ENCODE measurements around the gene ZNF619. TPM values are rescaled to one million over a fixed set of nuclear protein-coding genes. Genes with fewer than 3 reads are reported as not detected.
"Not testable (repeated sequence)": the region's sequence is repeated elsewhere in the genome, so short reads cannot be mapped to it uniquely, and the experiment has no call there.

Gene ZNF619
- total RNA-seq, 4 donors from 2014 or later: 2.9 to 7.3 (median 4.0) TPM

DNA sequence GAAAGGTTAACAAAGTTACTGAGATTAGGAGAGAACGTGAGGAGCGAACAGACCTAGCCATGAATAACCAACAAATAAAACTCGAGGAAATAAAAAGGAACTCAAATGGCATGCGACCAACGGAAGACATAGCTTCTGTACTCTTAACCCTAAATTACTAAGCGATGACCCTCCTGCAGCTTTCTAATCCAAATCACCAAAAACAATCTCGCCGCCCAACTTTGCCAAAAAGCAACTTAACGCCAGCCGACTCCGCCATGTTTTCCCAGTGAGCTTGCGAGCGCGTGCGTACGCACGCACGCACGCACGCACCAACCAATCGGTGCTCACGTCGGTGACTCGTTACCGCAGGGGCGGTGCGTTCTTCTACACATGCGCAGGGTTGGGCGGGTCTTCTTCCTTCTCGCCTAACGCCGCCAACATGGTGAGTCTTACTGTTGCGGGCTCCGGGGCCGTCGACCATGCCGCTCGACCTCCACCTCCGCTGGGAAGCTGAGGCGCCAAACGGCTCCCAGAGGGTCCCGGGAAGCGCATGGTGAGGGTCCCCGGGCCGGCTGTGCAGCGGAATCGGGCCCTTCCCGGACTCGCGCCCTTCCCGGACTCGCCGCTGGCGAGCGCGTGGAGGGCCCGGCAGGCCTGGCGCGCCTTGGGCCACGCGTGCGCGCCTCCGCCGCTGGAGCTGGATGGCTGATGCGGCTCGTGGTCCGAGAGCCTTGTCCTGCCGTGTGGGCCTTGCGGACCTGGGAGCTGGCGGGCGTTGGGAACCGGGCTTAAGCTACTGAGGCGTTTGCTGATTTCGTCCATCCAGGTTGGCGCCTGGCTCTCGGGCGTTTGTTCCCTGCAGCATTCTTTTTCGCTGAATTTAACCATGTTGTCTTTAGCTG is 19.7 kb upstream of the ZNF619 start, which contains the start of gene RPL14:
Gene RPL14 (plus strand): TSS at position 400 of the 884 bp plus-strand sequence. CDS start 133 bp downstream, at position 533.
- TF ChIP-seq, protein P1, sequence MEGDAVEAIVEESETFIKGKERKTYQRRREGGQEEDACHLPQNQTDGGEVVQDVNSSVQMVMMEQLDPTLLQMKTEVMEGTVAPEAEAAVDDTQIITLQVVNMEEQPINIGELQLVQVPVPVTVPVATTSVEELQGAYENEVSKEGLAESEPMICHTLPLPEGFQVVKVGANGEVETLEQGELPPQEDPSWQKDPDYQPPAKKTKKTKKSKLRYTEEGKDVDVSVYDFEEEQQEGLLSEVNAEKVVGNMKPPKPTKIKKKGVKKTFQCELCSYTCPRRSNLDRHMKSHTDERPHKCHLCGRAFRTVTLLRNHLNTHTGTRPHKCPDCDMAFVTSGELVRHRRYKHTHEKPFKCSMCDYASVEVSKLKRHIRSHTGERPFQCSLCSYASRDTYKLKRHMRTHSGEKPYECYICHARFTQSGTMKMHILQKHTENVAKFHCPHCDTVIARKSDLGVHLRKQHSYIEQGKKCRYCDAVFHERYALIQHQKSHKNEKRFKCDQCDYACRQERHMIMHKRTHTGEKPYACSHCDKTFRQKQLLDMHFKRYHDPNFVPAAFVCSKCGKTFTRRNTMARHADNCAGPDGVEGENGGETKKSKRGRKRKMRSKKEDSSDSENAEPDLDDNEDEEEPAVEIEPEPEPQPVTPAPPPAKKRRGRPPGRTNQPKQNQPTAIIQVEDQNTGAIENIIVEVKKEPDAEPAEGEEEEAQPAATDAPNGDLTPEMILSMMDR (IDR thresholded peaks at IDR 0.05): no peak
- ATAC-seq (ENCODE audit: low FRiP score): peak; percentile 88
- peak; percentile 89 for DNase-seq (ENCODE audit: low spot score)

DNA sequence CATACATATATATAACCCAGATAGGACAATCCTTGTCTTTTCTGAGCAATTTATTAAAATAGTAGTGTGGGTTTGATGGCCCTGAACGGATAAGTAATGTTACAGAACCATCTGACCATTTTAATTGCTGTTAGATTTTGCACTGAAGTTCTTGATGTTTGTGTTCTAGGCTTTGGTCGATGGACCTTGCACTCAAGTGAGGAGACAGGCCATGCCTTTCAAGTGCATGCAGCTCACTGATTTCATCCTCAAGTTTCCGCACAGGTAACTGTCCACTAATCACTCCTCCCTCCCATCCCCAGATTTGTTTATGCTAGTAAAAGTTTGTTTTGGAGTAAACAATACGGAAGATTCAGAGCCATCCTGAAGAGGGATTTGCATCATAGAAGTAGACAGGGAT is 18.4 kb upstream of the ZNF619 start:
- ATAC-seq (ENCODE audit: low FRiP score) (no peak), DNase-seq (ENCODE audit: low spot score) (no peak)
- TF ChIP-seq, protein P1 (IDR thresholded peaks at IDR 0.05): no peak

DNA sequence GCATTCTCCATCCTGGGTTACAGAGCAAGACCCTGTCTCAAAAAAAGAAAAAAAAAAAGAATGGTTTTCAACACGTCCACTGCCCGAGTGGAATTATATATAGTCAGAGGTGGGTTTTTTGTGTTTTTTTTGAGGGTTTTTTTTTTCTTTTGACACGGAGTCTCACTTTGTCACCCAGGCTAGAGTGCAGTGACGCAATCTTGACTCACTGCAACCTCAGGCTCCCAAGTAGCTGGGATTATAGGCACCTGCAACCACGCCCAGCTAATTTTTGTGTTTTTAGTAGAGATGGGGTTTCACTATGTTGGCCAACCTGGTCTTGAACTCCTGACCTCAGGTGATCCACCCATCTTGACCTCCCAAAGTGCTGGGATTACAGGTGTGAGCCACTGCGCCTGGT is 16.4 kb upstream of the ZNF619 start:
- DNase-seq (ENCODE audit: low spot score); ATAC-seq (ENCODE audit: low FRiP score): not testable (repeated sequence)

DNA sequence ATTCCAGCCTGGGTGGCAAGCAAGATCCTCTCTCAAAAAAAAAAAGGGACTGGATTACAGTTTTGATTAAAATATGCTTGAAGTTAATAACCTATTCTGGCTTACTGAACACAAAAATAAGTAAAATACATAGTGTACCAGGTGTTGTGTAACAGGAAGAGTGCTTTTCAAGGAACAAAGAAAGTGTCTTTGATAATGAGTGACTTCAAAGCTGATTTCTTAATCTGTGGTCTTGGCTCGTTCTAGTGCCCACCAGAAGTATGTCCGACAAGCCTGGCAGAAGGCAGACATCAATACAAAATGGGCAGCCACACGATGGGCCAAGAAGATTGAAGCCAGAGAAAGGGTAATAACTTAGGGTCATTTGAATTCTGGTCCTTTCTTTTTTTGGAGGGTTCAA is 15.8 kb upstream of the ZNF619 start:
- TF ChIP-seq, protein P1 (IDR thresholded peaks at IDR 0.05): no peak
- ATAC-seq (ENCODE audit: low FRiP score) (no peak), DNase-seq (ENCODE audit: low spot score) (no peak)

DNA sequence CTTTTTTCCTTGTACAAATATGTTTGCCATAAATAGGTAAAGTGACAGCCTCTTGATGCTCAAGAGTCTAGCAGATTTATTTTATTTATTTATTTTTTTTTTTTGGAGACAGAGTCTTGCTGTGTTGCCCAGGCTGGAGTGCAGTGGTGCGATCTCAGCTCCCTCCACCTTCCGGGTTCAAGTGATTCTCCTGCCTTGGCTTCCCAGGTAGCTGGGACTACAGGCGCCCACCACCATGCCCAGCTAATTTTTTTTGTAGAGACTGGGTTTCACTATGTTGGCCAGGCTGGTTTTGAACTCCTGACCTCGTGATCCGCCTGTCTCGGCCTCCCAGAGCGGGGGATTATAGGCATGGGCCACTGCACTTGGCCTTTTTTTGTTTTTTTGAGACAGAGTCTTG is 14.1 kb upstream of the ZNF619 start:
- ATAC-seq (ENCODE audit: low FRiP score); DNase-seq (ENCODE audit: low spot score): not testable (repeated sequence)

DNA sequence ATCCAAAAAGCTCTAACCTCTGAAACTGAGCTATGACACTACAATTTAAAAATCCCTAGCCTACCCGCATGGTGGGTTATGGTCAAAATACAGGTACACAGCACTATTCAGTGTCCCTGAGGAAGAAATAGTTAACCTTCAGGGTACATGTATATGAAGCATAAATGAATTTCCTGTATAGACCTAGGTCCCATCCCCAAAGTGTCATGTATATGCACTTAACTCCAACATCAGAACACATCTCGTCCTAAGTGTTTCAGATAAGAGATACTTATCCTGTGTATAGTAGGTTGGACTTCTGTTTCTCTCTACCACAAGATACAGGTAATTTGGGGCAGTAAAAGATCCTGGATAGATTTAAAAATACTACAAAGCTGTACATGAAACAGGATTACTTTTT is 13.3 kb upstream of the ZNF619 start:
- no peak for DNase-seq (ENCODE audit: low spot score)
- no peak for ATAC-seq (ENCODE audit: low FRiP score)
- TF ChIP-seq, protein P1 (IDR thresholded peaks at IDR 0.05): no peak

DNA sequence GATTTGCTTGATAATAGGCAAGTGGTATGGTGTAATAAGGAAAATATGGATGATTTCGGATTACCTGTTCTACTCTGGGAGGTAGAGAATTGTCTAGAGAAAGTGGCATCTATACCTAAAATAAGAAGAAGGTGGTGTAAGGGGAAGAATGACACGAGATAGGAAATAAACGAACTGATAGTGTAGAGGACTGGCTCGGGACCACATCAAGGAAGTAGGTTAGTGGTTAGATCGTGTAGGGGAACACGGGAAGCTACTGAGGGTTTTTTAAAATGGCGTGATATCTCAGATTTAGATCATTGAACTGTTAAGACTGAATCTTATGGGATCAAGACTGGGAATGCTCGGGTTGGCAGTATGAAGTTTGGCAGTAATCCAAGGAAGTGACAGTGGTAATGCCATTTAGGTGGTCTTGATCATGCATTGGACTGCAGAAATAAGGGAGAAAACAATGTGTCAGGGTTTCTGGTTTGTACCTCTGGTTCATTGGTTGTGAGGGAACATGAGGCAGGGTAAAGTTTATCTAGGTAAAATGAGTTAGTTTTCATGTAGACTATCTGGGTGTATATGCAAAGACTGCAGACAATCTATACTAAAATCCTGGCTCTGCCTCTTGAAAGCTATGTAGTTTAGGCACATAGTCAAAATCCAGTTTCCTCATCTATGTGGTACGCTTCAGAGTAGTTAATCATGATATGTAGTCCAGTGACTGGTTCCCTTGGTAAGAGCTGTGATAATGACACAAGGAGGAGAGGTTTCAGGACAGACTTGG is 12.4 kb upstream of the ZNF619 start:
- TF ChIP-seq, protein P1 (IDR thresholded peaks at IDR 0.05): no peak
- ATAC-seq (ENCODE audit: low FRiP score): no peak
- DNase-seq (ENCODE audit: low spot score): no peak

DNA sequence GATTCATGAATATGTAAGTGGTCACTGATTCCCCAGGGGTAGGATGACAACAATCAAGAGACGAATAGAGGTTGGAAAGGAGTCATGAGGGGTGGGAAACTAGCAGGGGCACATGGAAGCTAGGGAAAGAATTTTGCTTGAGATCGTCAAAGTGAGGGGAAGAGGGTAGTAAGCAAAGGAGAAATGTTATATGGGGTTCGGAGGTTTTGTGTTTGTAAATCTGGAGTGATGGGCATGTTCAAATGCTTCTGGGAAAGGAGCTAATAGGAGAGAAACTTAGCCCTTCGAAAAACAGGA is 11.9 kb upstream of the ZNF619 start:
- TF ChIP-seq, protein P1 (IDR thresholded peaks at IDR 0.05): no peak
- ATAC-seq (ENCODE audit: low FRiP score) (no peak), DNase-seq (ENCODE audit: low spot score) (no peak)
